Muscle layer of duodenum (tissue), 2 donors: ENCODE measurements around the gene COPRS.

Experiments used
- H3K27ac ChIP-seq: one replicate; pipeline ENCODE4 v1.7.0; 2013; ENCODE audit warnings: mild to moderate bottlenecking, low read length
- H3K27me3 ChIP-seq: one replicate; pipeline ENCODE4 v1.7.0; 2013; ENCODE audit warnings: low read depth, mild to moderate bottlenecking, control low read depth, low read length
- H3K36me3 ChIP-seq, 2 donors: one replicate each; pipeline ENCODE4 v1.7.0; 2013; ENCODE audit warnings: low read length in 2 of 2, control low read depth in 1 of 2, mild to moderate bottlenecking in 1 of 2; ENCODE audit not compliant: insufficient read depth in 2 of 2, control insufficient read depth in 1 of 2
- H3K4me1 ChIP-seq, 2 donors: one replicate each; pipeline ENCODE4 v1.7.0; 2013; ENCODE audit warnings: low read length in 2 of 2, mild to moderate bottlenecking in 2 of 2, control low read depth in 1 of 2, moderate library complexity in 1 of 2; ENCODE audit not compliant: insufficient read depth in 2 of 2, control insufficient read depth in 1 of 2
- H3K4me3 ChIP-seq, 2 donors: one replicate each; pipeline ENCODE4 v1.7.0; 2013; ENCODE audit warnings: low read length in 2 of 2, low read depth in 1 of 2, mild to moderate bottlenecking in 1 of 2
- H3K9me3 ChIP-seq, 2 donors: one replicate each; pipeline ENCODE4 v1.7.0; 2013; ENCODE audit warnings: low read length in 2 of 2, control low read depth in 1 of 2, mild to moderate bottlenecking in 1 of 2; ENCODE audit not compliant: control insufficient read depth in 1 of 2
- donor health status: healthy.

COPRS gene

GRCh38 chr17:31803494-31804213 lies 55.4 kb downstream of the COPRS start:
- Histone ChIP-seq H3K36me3 (no peaks in the 10 kb centered on the region), H3K4me1 (no peaks in the 10 kb centered on the region), H3K4me3 (no peak overlapping the region), H3K27me3 (no peaks in the 10 kb centered on the region), H3K9me3 (no peaks in the 10 kb centered on the region), H3K27ac (no peak overlapping the region)

- Histone ChIP-seq H3K4me1 (no peaks in the 10 kb centered on the region), H3K9me3 (no peaks in the 10 kb centered on the region), H3K36me3 (no peaks in the 10 kb centered on the region), H3K4me3 (no peak overlapping the region), H3K27me3 (no peaks in the 10 kb centered on the region), H3K27ac (no peak overlapping the region)
These were observed 56.5 kb downstream of the COPRS start for GRCh38 chr17:31802502-31802901.
